CD14-positive monocyte (primary cell): ENCODE measurements around the gene SYNGR4. TPM values are rescaled to one million over a fixed set of nuclear protein-coding genes. Genes with fewer than 3 reads are reported as not detected.

Experiments
- DNase-seq, 3 donors: peaks; one replicate each; pipeline ENCODE4 v3.0.0-alpha.2; 2011 to 2022
- H2AFZ ChIP-seq: 2 replicates; pipeline ENCODE4 v1.6.0; 2012; ENCODE audit warnings: mild to moderate bottlenecking, low read depth, low read length, inconsistent platforms; ENCODE audit not compliant: insufficient read depth, poor library complexity, severe bottlenecking
- H3K27ac ChIP-seq, 2 donors: 1 replicate in 1 of 2; 2 replicates in 1 of 2; pipeline ENCODE4 v1.5.1; 2012 to 2013; ENCODE audit warnings: low read length in 2 of 2, control low read depth in 1 of 2, inconsistent platforms in 1 of 2, low read depth in 1 of 2, mild to moderate bottlenecking in 1 of 2
- H3K27me3 ChIP-seq, 2 donors: one replicate each; pipeline versions ENCODE4 v1.6.0 to v1.6.1; 2011 to 2013; ENCODE audit warnings: low read length in 2 of 2; ENCODE audit not compliant: control insufficient read depth in 2 of 2, insufficient read depth in 2 of 2
- H3K36me3 ChIP-seq, 2 donors: replicated peaks in 1 of 2; 1 replicate in 1 of 2; 2 replicates in 1 of 2; pipeline versions ENCODE4 v1.5.1 to v1.6.1; 2012 to 2013; ENCODE audit warnings: low read length in 2 of 2, control low read depth in 1 of 2, inconsistent platforms in 1 of 2, mild to moderate bottlenecking in 1 of 2; ENCODE audit not compliant: insufficient read depth in 2 of 2, control insufficient read depth in 1 of 2
- H3K4me1 ChIP-seq, 2 donors: 1 replicate in 1 of 2; 2 replicates in 1 of 2; pipeline versions ENCODE4 v1.5.1 to v1.6.1; 2012 to 2013; ENCODE audit warnings: low read length in 2 of 2, control low read depth in 1 of 2, inconsistent platforms in 1 of 2, mild to moderate bottlenecking in 1 of 2, moderate library complexity in 1 of 2; ENCODE audit not compliant: insufficient read depth in 2 of 2, control insufficient read depth in 1 of 2
- H3K4me2 ChIP-seq: replicated peaks from 2 replicates; pipeline ENCODE3; 2012; ENCODE audit warnings: low read length, moderate library complexity, mild to moderate bottlenecking; ENCODE audit not compliant: poor library complexity, severe bottlenecking; ENCODE audit errors: extremely low read depth
- H3K4me3 ChIP-seq, 3 experiments: fragments of 200-600 bp in 1 of 3; sonication (generic) in 1 of 3; replicated peaks in 1 of 3; 1 replicate in 2 of 3; 2 replicates in 1 of 3; pipeline ENCODE4 v1.5.1; 2011 to 2013; ENCODE audit warnings: low read length in 3 of 3, mild to moderate bottlenecking in 3 of 3, control low read depth in 2 of 3, low read depth in 2 of 3, inconsistent platforms in 1 of 3, moderate library complexity in 1 of 3
- H3K79me2 ChIP-seq: 2 replicates; pipeline ENCODE4 v1.6.0; 2012; ENCODE audit warnings: mild to moderate bottlenecking, control low read depth, inconsistent platforms, low read length, moderate library complexity; ENCODE audit not compliant: insufficient read depth
- H3K9ac ChIP-seq: 2 replicates; pipeline ENCODE4 v1.6.0; 2017; ENCODE audit warnings: low read length, mild to moderate bottlenecking; ENCODE audit not compliant: insufficient read depth, poor library complexity, severe bottlenecking
- H3K9me3 ChIP-seq, 2 donors: replicated peaks in 1 of 2; 1 replicate in 1 of 2; 2 replicates in 1 of 2; pipeline versions ENCODE4 v1.5.1 to v1.6.1; 2012 to 2013; ENCODE audit warnings: low read length in 2 of 2, control low read depth in 1 of 2; ENCODE audit not compliant: control insufficient read depth in 1 of 2, insufficient read depth in 1 of 2
- H4K20me1 ChIP-seq: 2 replicates; pipeline ENCODE4 v1.6.0; 2012; ENCODE audit warnings: mild to moderate bottlenecking, low read length, control low read depth, moderate library complexity; ENCODE audit not compliant: insufficient read depth
- H3K27ac Mint-ChIP-seq, 7 donors: one replicate each; pipeline ENCODE4 v1.8.0; 2020; ENCODE audit warnings: mild to moderate bottlenecking in 7 of 7, mixed read lengths in 7 of 7, moderate library complexity in 6 of 7, inconsistent platforms in 2 of 7
- H3K27me3 Mint-ChIP-seq, 3 donors: one replicate each; pipeline ENCODE4 v1.8.0; 2021 to 2022; ENCODE audit warnings: low read depth in 3 of 3, mild to moderate bottlenecking in 3 of 3, mixed read lengths in 3 of 3, moderate library complexity in 3 of 3, inconsistent platforms in 1 of 3
- H3K36me3 Mint-ChIP-seq, 2 donors: one replicate each; pipeline ENCODE4 v1.8.0; 2020; ENCODE audit warnings: mixed read lengths in 2 of 2, inconsistent platforms in 1 of 2, mild to moderate bottlenecking in 1 of 2
- H3K4me1 Mint-ChIP-seq: one replicate; pipeline ENCODE4 v1.8.0; 2020; ENCODE audit warnings: mild to moderate bottlenecking, mixed read lengths
- H3K4me3 Mint-ChIP-seq, 2 donors: one replicate each; pipeline ENCODE4 v1.8.0; 2020; ENCODE audit warnings: mild to moderate bottlenecking in 2 of 2, mixed read lengths in 2 of 2, moderate library complexity in 1 of 2
- H3K9me3 Mint-ChIP-seq, 7 donors: one replicate each; pipeline ENCODE4 v1.8.0; 2020 to 2022; ENCODE audit warnings: mixed read lengths in 7 of 7, mild to moderate bottlenecking in 6 of 7, moderate library complexity in 6 of 7, inconsistent platforms in 2 of 7
- WGBS: methylation state at CpG from one replicate; pipeline ENCODE4 v1.1.5; 2013; ENCODE audit warnings: missing lambda C conversion rate; ENCODE audit not compliant: insufficient coverage; 5-methylcytosine and 5-hydroxymethylcytosine counted together
- intact Hi-C, 2 donors: fragments of 100-400 bp; cut with micrococcal nuclease; formaldehyde crosslinking; loops; one replicate each; pipeline versions ENCODE4 v1.15.0 to v1.15.1; 2023
- polyA plus RNA-seq, 3 donors: library from polyadenylated mRNA; depleted of rRNA in 1 of 3; unstranded in 2 of 3; stranded (reverse) in 1 of 3; fragments of 300-500 nt in 2 of 3; fragments of >200 nt in 1 of 3; fragmentation: Illumina TruSeq in 2 of 3; gene quantifications; 1 replicate in 2 of 3; 2 replicates in 1 of 3; pipeline ENCODE4 v1.2.3, GENCODE V29; 2012 to 2021
- TF ChIP-seq, protein P1 (sequence below): fragments of 200-600 bp; IDR thresholded peaks from one replicate; pipeline ENCODE4 v1.8.0; 2022; ENCODE audit warnings: antibody characterized with exemption, mild to moderate bottlenecking

SYNGR4 gene
- polyA plus RNA-seq, 3 donors = not detected

DNA sequence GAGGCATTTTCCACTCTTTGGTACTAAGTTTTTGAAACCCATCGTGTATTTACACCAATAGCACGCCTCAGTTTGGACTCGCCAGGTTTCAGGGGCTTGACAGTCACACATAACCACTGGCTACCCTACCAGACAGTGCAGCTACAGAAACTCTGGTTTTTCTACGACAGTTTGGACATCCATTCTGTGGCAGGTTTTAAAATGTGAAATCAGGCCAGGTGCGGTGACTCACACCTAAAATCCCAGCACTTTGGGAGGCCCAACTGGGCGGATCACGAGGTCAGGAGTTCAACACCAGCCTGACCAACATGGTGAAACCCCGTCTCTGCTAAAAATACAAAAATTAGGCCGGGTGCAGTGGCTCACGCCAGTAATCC is 14.0 kb downstream of the SYNGR4 start:
- 80% methylated on average over 9 of the region's 10 CpGs for WGBS
- Histone ChIP-seq H3K27ac (no peak overlapping the region), H3K36me3 (peaks cover 13 to 24% of the 10 kb centered on the region in 2 donors), H3K79me2 (no peaks in the 10 kb centered on the region), H3K9me3 (no peaks in the 10 kb centered on the region), H3K4me3 (no peak overlapping the region), H2AFZ (no peak overlapping the region), H3K4me2 (no peak overlapping the region), H3K9ac (no peak overlapping the region), H3K4me1 (peaks cover 0 to 5% of the 10 kb centered on the region in 2 donors), H3K27me3 (no peaks in the 10 kb centered on the region), H4K20me1 (no peaks in the 10 kb centered on the region)
- H3K9me3 Mint-ChIP-seq = peaks cover 0 to 2% (median 0%) of the 10 kb centered on the region in 7 donors
- H3K36me3 Mint-ChIP-seq = peaks cover 19 to 30% of the 10 kb centered on the region in 2 donors
- DNase-seq = no peak
- peak overlapping the region in 4 of 7 donors; percentile 30 to 72 (median 44) for H3K27ac Mint-ChIP-seq
- intact Hi-C loops = no loop called here
- TF ChIP-seq, protein P1, sequence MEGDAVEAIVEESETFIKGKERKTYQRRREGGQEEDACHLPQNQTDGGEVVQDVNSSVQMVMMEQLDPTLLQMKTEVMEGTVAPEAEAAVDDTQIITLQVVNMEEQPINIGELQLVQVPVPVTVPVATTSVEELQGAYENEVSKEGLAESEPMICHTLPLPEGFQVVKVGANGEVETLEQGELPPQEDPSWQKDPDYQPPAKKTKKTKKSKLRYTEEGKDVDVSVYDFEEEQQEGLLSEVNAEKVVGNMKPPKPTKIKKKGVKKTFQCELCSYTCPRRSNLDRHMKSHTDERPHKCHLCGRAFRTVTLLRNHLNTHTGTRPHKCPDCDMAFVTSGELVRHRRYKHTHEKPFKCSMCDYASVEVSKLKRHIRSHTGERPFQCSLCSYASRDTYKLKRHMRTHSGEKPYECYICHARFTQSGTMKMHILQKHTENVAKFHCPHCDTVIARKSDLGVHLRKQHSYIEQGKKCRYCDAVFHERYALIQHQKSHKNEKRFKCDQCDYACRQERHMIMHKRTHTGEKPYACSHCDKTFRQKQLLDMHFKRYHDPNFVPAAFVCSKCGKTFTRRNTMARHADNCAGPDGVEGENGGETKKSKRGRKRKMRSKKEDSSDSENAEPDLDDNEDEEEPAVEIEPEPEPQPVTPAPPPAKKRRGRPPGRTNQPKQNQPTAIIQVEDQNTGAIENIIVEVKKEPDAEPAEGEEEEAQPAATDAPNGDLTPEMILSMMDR = no peak
- H3K4me1 Mint-ChIP-seq = peaks cover 10% of the 10 kb centered on the region
- H3K4me3 Mint-ChIP-seq = no peak overlapping the region
- peaks cover 0 to 7% (median 4%) of the 10 kb centered on the region in 3 donors for H3K27me3 Mint-ChIP-seq

DNA sequence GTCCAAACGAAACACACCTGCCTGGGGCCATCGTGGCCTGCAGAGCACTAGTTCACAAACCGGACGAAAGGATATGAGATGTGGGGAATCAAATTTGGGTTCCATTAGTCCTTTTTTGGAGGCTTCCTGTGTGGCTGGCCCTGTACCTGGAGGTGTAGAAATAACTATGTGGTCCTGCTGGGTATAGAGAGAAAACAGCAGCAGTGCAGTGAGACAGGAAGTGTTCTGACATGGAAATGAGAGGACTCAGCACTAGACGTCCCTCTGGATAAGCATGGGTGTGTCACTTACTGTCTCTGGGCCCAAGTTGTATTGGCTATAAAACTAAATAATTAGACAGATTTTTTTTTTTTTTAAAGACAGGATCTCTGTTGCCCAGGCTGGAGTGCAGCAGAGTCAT is 14.9 kb downstream of the SYNGR4 start:
- H3K4me2 ChIP-seq = no peak overlapping the region
- peaks cover 0 to 5% of the 10 kb centered on the region in 2 donors for H3K4me1 ChIP-seq
- peaks cover 10% of the 10 kb centered on the region for H3K4me1 Mint-ChIP-seq
- H2AFZ ChIP-seq = no peak overlapping the region
- peaks cover 0 to 2% (median 0%) of the 10 kb centered on the region in 7 donors for H3K9me3 Mint-ChIP-seq
- DNase-seq = no peak
- H3K4me3 Mint-ChIP-seq = no peak overlapping the region
- H3K9ac ChIP-seq = no peak overlapping the region
- intact Hi-C loops = no loop called here
- TF ChIP-seq, protein P1 = no peak
- no peaks in the 10 kb centered on the region for H3K9me3 ChIP-seq
- peaks cover 27 to 39% of the 10 kb centered on the region in 2 donors for H3K36me3 Mint-ChIP-seq
- no peak overlapping the region for H3K27ac ChIP-seq
- 90% methylated on average over 4 of the region's 5 CpGs for WGBS
- H3K27me3 ChIP-seq = no peaks in the 10 kb centered on the region
- H3K27ac Mint-ChIP-seq = peak overlapping the region in 2 of 7 donors; percentile 41 to 68
- peaks cover 0 to 4% (median 2%) of the 10 kb centered on the region in 3 donors for H3K27me3 Mint-ChIP-seq
- no peaks in the 10 kb centered on the region for H3K79me2 ChIP-seq
- peaks cover 22 to 33% of the 10 kb centered on the region in 2 donors for H3K36me3 ChIP-seq
- no peaks in the 10 kb centered on the region for H4K20me1 ChIP-seq
- no peak overlapping the region for H3K4me3 ChIP-seq
